Measurements from ENCODE around the gene CNTNAP5. TPM values are rescaled to one million over a fixed set of nuclear protein-coding genes. Genes with fewer than 3 reads are reported as not detected.

CNTNAP5 gene
- total RNA-seq, 1 experiment from 2014 or later, result not detected

DNA sequence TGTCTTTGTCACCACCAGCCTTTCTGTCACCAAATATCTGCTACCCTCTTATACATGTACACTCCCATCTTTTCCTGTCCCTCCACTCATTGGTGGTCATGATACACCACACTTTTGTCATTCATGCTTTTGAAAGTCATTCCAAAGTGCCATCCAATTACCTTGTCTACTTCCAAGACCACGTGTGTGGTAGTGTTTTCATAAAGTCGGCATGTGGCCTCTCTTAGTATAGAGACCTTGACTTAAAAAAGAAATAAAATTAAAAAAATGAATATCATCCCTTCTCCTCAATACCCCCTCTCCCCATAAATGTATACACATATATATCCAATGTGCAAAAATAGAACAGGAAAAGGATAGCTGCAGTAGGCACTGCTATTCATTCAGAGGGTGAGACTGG, 271.4 kb downstream of the CNTNAP5 start:
- in situ Hi-C loops (cut with HindIII; ENCODE audit: low pct_unique_long_range_greater_than_20kb, low sequenced_read_pairs) (no loop called here), intact Hi-C loops (cut with micrococcal nuclease; ENCODE audit: unreplicated experiment) (no loop called here)
- ChIA-PET CTCF (no interaction called here), POLR2A (no interaction called here)
- Histone ChIP-seq H3K27me3 (ENCODE audit: control insufficient read depth, insufficient read depth, low read length) (no peaks in the 10 kb centered on the region), H3K36me3 (ENCODE audit: control insufficient read depth, insufficient read depth, low read length) (no peaks in the 10 kb centered on the region), H3K4me1 (ENCODE audit: control insufficient read depth, insufficient read depth, low read length) (no peaks in the 10 kb centered on the region), H3K4me3 (ENCODE audit: low read depth in 2 of 2, low read length in 2 of 2) (no peak overlapping the region), H3K27ac (ENCODE audit: low read length) (no peak overlapping the region), H3K9me3 (ENCODE audit: control insufficient read depth, insufficient read depth, low read depth, low read length) (no peaks in the 10 kb centered on the region)
- no peak for ATAC-seq
- TF ChIP-seq POLR2AphosphoS5 (IDR thresholded peaks at IDR 0.05; ENCODE audit: low read depth, low read length), result no peak
- TF ChIP-seq TCF7L2 (IDR thresholded peaks at IDR 0.05; ENCODE audit: low read depth, low read length), result no peak
- TF ChIP-seq, protein P1, sequence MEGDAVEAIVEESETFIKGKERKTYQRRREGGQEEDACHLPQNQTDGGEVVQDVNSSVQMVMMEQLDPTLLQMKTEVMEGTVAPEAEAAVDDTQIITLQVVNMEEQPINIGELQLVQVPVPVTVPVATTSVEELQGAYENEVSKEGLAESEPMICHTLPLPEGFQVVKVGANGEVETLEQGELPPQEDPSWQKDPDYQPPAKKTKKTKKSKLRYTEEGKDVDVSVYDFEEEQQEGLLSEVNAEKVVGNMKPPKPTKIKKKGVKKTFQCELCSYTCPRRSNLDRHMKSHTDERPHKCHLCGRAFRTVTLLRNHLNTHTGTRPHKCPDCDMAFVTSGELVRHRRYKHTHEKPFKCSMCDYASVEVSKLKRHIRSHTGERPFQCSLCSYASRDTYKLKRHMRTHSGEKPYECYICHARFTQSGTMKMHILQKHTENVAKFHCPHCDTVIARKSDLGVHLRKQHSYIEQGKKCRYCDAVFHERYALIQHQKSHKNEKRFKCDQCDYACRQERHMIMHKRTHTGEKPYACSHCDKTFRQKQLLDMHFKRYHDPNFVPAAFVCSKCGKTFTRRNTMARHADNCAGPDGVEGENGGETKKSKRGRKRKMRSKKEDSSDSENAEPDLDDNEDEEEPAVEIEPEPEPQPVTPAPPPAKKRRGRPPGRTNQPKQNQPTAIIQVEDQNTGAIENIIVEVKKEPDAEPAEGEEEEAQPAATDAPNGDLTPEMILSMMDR (IDR thresholded peaks at IDR 0.05), result no peak
- TF ChIP-seq, protein P2, sequence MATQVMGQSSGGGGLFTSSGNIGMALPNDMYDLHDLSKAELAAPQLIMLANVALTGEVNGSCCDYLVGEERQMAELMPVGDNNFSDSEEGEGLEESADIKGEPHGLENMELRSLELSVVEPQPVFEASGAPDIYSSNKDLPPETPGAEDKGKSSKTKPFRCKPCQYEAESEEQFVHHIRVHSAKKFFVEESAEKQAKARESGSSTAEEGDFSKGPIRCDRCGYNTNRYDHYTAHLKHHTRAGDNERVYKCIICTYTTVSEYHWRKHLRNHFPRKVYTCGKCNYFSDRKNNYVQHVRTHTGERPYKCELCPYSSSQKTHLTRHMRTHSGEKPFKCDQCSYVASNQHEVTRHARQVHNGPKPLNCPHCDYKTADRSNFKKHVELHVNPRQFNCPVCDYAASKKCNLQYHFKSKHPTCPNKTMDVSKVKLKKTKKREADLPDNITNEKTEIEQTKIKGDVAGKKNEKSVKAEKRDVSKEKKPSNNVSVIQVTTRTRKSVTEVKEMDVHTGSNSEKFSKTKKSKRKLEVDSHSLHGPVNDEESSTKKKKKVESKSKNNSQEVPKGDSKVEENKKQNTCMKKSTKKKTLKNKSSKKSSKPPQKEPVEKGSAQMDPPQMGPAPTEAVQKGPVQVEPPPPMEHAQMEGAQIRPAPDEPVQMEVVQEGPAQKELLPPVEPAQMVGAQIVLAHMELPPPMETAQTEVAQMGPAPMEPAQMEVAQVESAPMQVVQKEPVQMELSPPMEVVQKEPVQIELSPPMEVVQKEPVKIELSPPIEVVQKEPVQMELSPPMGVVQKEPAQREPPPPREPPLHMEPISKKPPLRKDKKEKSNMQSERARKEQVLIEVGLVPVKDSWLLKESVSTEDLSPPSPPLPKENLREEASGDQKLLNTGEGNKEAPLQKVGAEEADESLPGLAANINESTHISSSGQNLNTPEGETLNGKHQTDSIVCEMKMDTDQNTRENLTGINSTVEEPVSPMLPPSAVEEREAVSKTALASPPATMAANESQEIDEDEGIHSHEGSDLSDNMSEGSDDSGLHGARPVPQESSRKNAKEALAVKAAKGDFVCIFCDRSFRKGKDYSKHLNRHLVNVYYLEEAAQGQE (IDR thresholded peaks at IDR 0.05; ENCODE audit: insufficient read depth in 1 of 2, low read depth in 2 of 2, low read length in 1 of 2), result no peak
- TF ChIP-seq SIN3A (IDR thresholded peaks at IDR 0.05; ENCODE audit: borderline replicate concordance, insufficient read depth, low read depth, low read length), result no peak
- DNase-seq (ENCODE audit: low read depth, low spot score), result no peak
- no TSS peak for BruUV-seq (replicated peaks)

DNA sequence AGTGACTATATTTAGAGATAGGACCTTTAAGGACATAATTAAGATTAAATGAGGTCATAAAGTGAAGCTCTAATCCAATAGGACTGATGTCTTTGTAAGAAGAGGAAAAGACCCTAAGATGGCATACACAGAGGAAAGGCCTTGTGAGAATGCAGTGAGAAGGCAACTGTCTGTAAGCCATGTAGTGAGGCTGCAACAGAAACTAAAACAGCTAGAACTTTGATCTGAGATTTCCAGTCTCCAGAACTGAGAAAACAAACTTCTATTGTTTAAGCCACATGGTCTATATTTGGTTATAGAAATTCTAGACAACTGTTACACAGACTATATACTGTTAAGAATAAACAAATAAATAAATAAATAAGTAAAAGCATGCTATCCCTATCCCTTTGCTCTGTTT, 276.8 kb downstream of the CNTNAP5 start:
- no peaks in the 10 kb centered on the region for H3K4me1 ChIP-seq (ENCODE audit: control insufficient read depth, insufficient read depth, low read length)
- no peaks in the 10 kb centered on the region for H3K27me3 ChIP-seq (ENCODE audit: control insufficient read depth, insufficient read depth, low read length)
- no TSS peak for BruUV-seq (replicated peaks)
- ATAC-seq (no peak), DNase-seq (ENCODE audit: low read depth, low spot score) (no peak)
- POLR2A ChIA-PET, result no interaction called here
- in situ Hi-C loops (cut with HindIII; ENCODE audit: low pct_unique_long_range_greater_than_20kb, low sequenced_read_pairs), result no loop called here
- H3K36me3 ChIP-seq (ENCODE audit: control insufficient read depth, insufficient read depth, low read length), result no peaks in the 10 kb centered on the region
- TF ChIP-seq POLR2AphosphoS5 (IDR thresholded peaks at IDR 0.05; ENCODE audit: low read depth, low read length), result no peak
- TF ChIP-seq TCF7L2 (IDR thresholded peaks at IDR 0.05; ENCODE audit: low read depth, low read length), result no peak
- TF ChIP-seq, protein P2 (IDR thresholded peaks at IDR 0.05; ENCODE audit: insufficient read depth in 1 of 2, low read depth in 2 of 2, low read length in 1 of 2), result no peak
- TF ChIP-seq, protein P1 (IDR thresholded peaks at IDR 0.05), result no peak
- no peak for TF ChIP-seq SIN3A (IDR thresholded peaks at IDR 0.05; ENCODE audit: borderline replicate concordance, insufficient read depth, low read depth, low read length)
- H3K9me3 ChIP-seq (ENCODE audit: control insufficient read depth, insufficient read depth, low read depth, low read length), result no peaks in the 10 kb centered on the region
- intact Hi-C loops (cut with micrococcal nuclease; ENCODE audit: unreplicated experiment), result no loop called here
- H3K4me3 ChIP-seq (ENCODE audit: low read depth in 2 of 2, low read length in 2 of 2), result no peak overlapping the region
- H3K27ac ChIP-seq (ENCODE audit: low read length), result no peak overlapping the region
- CTCF ChIA-PET, result no interaction called here
